ENCODE data around the gene ACSM5.

The ACSM5 gene

DNA sequence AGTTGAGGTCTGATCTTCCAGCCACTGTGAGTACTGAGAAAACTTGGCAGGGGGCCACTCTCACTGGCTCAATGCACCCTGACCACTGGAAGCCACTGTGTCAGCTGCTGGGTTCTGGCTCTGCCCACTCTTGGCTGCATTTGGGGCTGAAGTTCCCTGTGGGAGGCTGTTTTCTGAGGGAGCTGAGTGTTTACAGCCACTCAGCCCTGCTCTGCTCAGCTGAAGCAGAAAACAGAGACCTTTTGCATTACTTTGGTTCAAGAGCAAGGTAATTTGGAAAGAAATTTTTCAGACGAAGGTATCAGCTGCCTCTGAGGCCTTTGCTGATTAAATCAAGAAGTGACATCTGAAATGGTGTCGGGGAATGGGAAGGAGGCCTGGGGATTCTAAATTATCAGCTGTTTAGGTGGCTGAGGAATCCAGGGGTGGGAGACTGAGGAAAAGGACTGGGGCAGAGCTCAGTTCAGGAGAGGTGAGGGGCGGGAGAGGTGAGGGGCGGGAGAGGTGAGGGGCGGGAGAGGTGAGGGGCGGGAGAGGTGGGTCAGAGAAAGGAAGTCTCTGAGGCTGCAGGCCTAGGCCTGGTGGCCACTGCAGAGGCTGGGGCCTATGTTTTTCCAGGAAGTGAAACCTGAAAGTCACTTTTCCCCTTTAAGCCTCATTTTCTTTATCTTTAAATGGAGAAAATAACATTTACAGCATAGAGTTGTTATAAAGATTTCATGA, at the start of gene ACSM5:
TSS of gene ACSM5 (plus strand) at position 137 of the 723 bp plus-strand sequence. CDS start 1,951 bp downstream, outside the sequence.
- DNase-seq (ENCODE audit: low read depth in 3 of 3): no peak

DNA sequence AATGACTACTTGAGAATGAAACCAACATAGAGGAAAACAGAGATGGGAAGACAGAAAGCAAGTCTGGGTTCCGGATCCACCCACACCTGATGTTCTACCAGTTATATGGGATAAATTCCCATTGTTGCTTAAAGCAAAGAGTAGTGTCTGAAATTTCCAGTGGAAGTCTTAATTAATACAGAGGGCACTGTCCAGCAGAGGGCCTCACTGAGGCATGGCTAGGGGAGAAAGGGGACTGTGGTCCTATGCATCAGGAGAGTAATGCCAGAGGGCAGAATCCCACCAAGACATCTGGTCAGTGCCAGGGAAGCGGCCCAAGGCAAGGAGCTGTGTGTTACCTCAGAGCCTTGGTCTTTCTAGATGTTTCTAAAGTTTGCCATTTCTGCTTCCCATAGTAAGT, 49.3 kb upstream of the ACSM5 start:
- no peak for DNase-seq (ENCODE audit: low read depth in 3 of 3)

DNA sequence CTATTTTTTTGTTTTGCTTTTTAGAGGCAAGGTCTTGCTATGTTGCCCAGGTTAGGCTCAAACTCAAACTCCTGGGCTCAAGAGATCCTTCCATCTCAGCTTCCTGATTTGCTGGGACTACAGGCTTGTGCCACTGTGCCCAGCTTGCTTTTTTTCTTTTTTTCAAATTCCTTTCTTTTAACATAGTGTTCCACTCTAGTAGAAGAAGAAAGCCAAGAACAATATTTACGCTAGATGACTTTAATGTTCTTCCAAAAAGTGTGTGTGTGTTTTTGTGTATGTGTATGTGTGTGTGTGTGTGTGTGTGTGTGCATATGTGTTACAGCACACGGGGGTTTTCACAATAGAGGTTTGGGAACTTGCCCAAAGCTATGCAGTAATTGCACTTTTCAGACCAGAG, 46.1 kb upstream of the ACSM5 start:
- DNase-seq (ENCODE audit: low read depth in 3 of 3): no peak

GRCh38 chr16:20364051-20364450, 45.3 kb upstream of the ACSM5 start:
- no peak for DNase-seq (ENCODE audit: low read depth in 3 of 3)

DNA sequence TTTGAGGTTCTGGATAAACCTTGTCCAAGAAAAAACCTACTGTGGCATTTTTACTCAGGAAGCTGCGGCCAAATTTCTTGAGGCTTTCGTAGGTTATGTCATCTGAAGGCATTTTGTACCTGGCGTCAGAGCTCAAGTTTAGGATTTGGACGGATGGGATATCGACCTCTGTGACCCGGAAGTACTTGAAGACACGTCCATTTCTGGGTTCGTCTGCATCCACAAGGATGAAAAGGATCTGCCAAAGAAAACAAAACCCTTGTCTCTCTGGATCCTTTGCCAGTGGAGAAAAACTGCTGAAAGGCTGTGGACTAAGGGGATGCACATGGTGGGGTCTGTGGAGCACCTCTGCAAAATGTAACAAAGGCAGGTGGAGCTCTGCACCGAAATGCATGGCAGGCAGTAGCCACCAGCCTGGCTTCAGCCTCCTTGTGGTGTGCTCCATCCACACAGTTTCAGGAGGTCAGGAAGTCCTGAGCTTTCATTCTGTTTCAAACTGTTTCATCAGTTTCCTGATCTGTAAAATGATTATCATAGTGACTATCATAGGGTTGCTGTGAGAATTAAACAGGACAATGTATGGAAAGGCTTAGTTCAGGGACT, 39.8 kb upstream of the ACSM5 start:
- no peak for DNase-seq (ENCODE audit: low read depth in 3 of 3)

- no peak for DNase-seq (ENCODE audit: low read depth in 3 of 3)
These were observed 36.6 kb upstream of the ACSM5 start for GRCh38 chr16:20372701-20373100.

DNA sequence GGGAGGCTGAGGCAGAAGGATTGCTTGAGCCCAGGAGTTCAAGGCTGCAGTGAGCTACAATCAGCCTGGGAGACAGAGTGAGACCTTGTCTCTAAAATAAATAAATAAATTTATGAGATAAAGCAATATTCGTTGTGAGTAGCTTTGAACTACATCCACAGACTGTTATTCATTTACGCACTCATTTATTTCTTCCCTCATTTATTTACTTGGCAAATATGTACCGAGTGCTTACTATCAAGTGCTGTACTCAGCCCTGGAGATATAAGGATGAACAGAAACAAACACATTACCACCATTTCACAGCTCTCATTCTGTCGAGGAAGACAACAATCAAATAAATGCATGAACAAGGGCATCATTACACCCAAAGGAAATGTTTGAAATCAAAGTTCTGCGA, 32.2 kb upstream of the ACSM5 start:
- DNase-seq (ENCODE audit: low read depth in 3 of 3): no peak

- no peak for DNase-seq (ENCODE audit: low read depth in 3 of 3)
These were observed 28.6 kb upstream of the ACSM5 start for GRCh38 chr16:20380782-20381181.

DNA sequence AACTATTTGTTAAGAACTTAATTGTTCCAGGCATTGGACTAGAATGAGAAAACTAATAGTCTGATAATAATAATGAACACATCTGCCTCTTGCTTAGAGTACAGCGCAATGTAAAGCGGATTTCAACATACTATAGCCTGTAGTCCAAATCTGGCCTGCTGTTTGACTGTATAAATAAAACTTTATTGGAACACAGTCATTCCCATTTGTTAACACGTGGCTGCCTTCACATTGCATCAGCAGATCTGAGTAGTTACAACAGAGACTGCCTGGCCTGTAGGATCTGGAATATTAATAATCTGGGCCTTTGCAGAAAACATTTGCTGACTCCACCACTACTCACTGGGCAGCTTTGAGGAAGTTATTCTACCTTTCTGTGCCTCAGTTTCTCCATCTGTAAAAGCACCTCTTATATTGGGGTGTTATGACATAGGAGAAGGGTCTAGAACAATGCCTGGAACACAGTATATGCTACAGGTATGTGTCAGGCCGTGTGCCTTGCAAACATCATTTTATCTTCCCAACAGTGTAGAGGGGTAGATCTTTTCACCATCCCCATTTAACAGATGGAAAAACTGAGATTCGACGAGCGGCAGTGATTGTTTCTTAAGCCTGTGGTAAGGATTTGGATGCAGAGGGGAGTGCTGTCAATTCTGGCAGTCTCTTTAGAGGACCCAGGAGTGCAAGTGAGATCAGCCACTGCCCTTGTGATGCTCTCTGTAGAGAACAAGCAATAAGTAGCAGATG, 27.0 kb upstream of the ACSM5 start:
- no peak for DNase-seq (ENCODE audit: low read depth in 3 of 3)

GRCh38 chr16:20383106-20384029, 26.0 kb upstream of the ACSM5 start:
- no peak for DNase-seq (ENCODE audit: low read depth in 3 of 3)

GRCh38 chr16:20385844-20386832, 23.2 kb upstream of the ACSM5 start:
- peak; percentile 5 to 31 (median 31) for DNase-seq (ENCODE audit: low read depth in 3 of 3)

DNA sequence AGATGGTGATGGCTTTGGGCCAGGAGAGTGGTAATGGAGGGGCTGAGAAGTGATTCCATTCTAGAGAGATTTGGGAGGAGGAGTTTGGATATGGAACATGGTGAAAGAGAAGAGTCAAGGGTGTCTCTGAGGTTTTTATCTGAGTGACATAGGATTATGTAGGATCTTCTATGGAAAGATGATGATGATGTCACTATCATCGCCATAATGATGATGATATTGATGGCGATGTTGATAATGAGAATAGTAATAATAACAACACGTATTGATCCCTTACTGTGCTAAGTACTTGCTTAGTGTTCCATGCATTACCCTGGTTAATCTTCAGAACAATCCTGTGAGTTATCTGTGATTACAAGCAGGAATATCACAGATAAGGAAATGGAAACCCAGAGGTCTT, 21.4 kb upstream of the ACSM5 start:
- DNase-seq (ENCODE audit: low read depth in 3 of 3): no peak

- no peak for DNase-seq (ENCODE audit: low read depth in 3 of 3)
These were observed 20.5 kb upstream of the ACSM5 start for GRCh38 chr16:20388854-20389253.

- no peak for DNase-seq (ENCODE audit: low read depth in 3 of 3)
These were observed 18.3 kb upstream of the ACSM5 start for GRCh38 chr16:20391045-20391444.

DNA sequence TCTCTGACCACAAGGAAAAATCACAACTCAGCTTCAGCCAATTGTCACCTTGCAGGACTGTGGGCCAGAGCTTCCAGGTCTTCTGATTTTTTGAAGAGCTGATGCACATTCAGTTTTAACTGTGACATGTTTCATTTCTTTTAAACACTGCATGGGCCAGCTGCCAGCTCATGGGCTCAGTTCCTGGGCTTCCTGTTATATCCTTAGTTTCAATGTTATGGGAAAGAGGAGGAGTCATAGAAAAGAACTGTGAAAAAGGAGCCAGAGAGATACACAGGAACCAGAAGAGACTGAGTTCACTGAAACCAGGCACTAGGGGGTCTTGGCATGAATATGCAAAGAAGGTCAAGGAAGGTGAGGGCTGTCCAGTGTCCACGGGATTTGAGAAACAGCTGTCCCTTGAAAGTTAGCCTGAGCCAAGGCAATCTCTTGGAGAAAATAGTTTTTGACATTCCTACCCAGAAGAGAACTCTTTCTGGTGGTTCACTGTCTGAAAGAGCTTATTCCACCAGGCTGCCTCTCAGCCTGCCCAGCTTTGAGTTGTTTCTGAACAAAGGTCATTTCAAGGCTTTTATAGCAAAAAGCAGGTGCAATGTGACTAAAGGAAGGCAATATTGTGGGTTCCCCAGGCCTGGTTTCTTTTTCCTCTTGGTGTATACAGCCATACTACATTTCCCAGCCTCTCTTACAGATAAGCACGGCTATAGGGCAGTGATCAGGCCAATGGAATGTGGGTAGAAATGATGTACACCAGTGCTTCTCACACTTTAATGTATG, 15.3 kb upstream of the ACSM5 start:
- no peak for DNase-seq (ENCODE audit: low read depth in 3 of 3)

GRCh38 chr16:20395946-20396345, 13.4 kb upstream of the ACSM5 start:
- no peak for DNase-seq (ENCODE audit: low read depth in 3 of 3)

DNA sequence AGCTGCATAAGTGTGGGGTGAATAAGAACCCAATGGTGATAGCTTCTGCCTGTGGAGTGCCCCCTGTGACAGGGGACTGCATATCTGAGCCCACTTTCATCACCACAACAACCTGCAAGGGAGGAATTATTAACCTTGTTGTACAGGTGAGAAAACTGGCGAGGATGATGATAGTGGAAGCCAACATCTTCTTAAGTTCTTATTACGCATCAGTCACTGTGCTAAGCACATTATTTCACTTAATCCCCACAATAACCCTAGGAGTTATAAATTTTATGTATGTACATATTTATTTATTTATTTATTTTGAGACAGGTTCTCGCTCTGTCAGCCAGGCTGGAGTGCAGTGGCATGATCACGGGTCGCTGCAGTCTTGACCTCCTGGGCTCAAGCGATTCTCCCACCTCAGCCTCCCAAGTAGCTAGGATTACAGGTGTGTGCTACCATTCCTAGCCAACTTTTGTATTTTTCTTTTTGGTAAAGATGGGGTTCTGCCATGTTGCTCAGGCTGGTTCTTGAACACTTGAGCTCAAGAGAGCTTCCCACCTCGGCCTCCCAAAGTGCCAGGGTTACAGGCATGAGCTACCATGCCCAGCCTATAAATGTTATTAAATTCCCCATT, 12.4 kb upstream of the ACSM5 start:
- DNase-seq (ENCODE audit: low read depth in 3 of 3): no peak

DNA sequence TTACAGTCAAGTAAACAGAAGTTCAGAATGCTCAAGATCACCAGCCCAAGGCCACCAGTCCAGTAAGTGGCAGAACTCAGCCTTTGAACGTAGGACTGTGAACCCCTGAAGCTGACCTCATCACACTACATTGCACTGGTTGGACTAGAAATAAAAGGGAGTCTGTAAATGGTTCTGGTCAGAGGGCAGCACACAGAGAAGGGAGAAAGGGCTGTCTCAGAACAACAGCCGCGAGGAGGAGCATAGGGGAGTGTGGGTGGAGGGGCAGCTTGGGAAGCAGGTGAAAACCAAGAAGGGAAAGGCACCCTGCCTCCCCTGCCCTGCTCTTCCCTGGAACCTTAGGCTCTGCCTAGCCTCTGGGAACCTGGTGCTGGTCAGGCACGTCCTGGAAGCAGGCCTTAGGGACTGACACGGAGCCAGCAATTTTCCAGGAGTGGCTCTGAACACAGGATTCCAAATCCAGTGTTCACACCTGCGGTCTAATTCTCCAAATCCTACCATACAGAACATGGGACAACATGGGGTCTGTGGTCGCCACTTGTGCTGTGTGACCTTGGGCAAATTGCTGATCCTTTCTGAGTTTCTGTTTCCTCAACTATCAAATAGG, 11.8 kb upstream of the ACSM5 start:
- no peak for DNase-seq (ENCODE audit: low read depth in 3 of 3)

GRCh38 chr16:20398603-20399002, 10.7 kb upstream of the ACSM5 start:
- DNase-seq (ENCODE audit: low read depth in 3 of 3): no peak

Data from stimulated activated CD4-positive, alpha-beta T cell treated with anti-CD3 and anti-CD28 coated beads, TNF-alpha, amount 100 ng/mL, for 4 hours (primary cell).